Osteoblast (primary cell): ENCODE data around the gene TMEM196. TPM values are rescaled to one million over a fixed set of nuclear protein-coding genes. Genes with fewer than 3 reads are reported as not detected.

Experiments used
- DNase-seq: peaks from one replicate; pipeline ENCODE4 v3.0.0; 2011; ENCODE audit warnings: low spot score, mixed read lengths; ENCODE audit not compliant: insufficient read length; ENCODE audit errors: missing footprints
- H2AFZ ChIP-seq: 2 replicates; pipeline ENCODE4 v1.6.0; 2011; ENCODE audit warnings: mild to moderate bottlenecking, low read length
- H3K27ac ChIP-seq: 2 replicates; pipeline ENCODE4 v1.5.1; 2011; ENCODE audit warnings: mild to moderate bottlenecking, low read depth, low read length, moderate library complexity
- H3K27me3 ChIP-seq: 2 replicates; pipeline ENCODE4 v1.6.0; 2012; ENCODE audit warnings: mild to moderate bottlenecking, control low read depth, inconsistent platforms, low read length, moderate library complexity; ENCODE audit not compliant: insufficient read depth
- H3K36me3 ChIP-seq: 2 replicates; pipeline ENCODE4 v1.5.1; 2011; ENCODE audit warnings: mild to moderate bottlenecking, low read length, control low read depth, moderate library complexity; ENCODE audit not compliant: insufficient read depth
- H3K4me1 ChIP-seq: 2 replicates; pipeline ENCODE4 v1.5.1; 2011; ENCODE audit warnings: mild to moderate bottlenecking, low read length, control low read depth, moderate library complexity; ENCODE audit not compliant: insufficient read depth
- H3K4me2 ChIP-seq: 2 replicates; pipeline ENCODE4 v1.6.0; 2011; ENCODE audit warnings: mild to moderate bottlenecking, low read length; ENCODE audit not compliant: insufficient read depth
- H3K4me3 ChIP-seq: fragments of 200-600 bp; sonication (generic); 3 replicates; pipeline ENCODE4 v1.5.1; 2012; ENCODE audit warnings: mild to moderate bottlenecking, low read length, inconsistent platforms; ENCODE audit not compliant: insufficient read depth
- H3K79me2 ChIP-seq: 2 replicates; pipeline ENCODE4 v1.6.0; 2012; ENCODE audit warnings: mild to moderate bottlenecking, low read length, control low read depth, inconsistent platforms; ENCODE audit not compliant: insufficient read depth
- H3K9me3 ChIP-seq: 2 replicates; pipeline ENCODE4 v1.5.1; 2011; ENCODE audit warnings: low read depth, low read length, control low read depth
- H4K20me1 ChIP-seq: 2 replicates; pipeline ENCODE4 v1.6.0; 2012; ENCODE audit warnings: mild to moderate bottlenecking, low read length, control low read depth; ENCODE audit not compliant: insufficient read depth
- total RNA-seq: library from RNA; depleted of rRNA; stranded (reverse); fragments of >200 nt; gene quantifications from 2 replicates; pipeline ENCODE4 v1.2.3, GENCODE V29; 2012
- TF ChIP-seq, protein P1 (sequence below): IDR thresholded peaks from 2 replicates; pipeline ENCODE4 v1.5.1; 2011; ENCODE audit warnings: mild to moderate bottlenecking, low read depth, low read length, moderate library complexity; ENCODE audit errors: extremely low read depth

Gene TMEM196
- total RNA-seq, 1 donor, result not detected

DNA sequence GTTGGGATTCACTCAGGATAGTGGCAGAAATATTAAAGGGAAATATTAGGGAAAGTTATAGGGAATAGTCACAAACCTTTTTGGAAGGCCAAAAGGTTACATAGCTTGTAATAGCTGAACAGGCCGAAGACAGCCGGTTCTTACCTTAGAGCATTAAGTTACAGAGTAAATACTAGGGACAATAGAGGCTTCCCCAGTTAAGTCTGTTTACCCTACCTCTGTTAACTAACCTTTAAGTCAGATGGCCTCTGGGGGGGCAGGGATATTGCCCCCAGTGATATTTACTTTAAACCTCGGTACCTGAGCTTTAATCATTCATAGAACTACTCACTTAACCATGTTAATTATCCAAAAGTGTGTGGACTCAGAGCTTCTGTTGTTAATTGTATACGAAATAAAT is 71.9 kb downstream of the TMEM196 start:
- no peaks in the 10 kb centered on the region for H3K9me3 ChIP-seq
- no peaks in the 10 kb centered on the region for H4K20me1 ChIP-seq
- H3K79me2 ChIP-seq, result peaks cover 35% of the 10 kb centered on the region
- no peak overlapping the region for H3K4me3 ChIP-seq
- H3K36me3 ChIP-seq, result peaks cover 12% of the 10 kb centered on the region
- H3K4me1 ChIP-seq, result no peaks in the 10 kb centered on the region
- TF ChIP-seq, protein P1, sequence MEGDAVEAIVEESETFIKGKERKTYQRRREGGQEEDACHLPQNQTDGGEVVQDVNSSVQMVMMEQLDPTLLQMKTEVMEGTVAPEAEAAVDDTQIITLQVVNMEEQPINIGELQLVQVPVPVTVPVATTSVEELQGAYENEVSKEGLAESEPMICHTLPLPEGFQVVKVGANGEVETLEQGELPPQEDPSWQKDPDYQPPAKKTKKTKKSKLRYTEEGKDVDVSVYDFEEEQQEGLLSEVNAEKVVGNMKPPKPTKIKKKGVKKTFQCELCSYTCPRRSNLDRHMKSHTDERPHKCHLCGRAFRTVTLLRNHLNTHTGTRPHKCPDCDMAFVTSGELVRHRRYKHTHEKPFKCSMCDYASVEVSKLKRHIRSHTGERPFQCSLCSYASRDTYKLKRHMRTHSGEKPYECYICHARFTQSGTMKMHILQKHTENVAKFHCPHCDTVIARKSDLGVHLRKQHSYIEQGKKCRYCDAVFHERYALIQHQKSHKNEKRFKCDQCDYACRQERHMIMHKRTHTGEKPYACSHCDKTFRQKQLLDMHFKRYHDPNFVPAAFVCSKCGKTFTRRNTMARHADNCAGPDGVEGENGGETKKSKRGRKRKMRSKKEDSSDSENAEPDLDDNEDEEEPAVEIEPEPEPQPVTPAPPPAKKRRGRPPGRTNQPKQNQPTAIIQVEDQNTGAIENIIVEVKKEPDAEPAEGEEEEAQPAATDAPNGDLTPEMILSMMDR, result no peak
- H3K27me3 ChIP-seq, result no peaks in the 10 kb centered on the region
- H2AFZ ChIP-seq, result no peak overlapping the region
- no peak for DNase-seq
- no peak overlapping the region for H3K4me2 ChIP-seq
- H3K27ac ChIP-seq, result no peak overlapping the region

DNA sequence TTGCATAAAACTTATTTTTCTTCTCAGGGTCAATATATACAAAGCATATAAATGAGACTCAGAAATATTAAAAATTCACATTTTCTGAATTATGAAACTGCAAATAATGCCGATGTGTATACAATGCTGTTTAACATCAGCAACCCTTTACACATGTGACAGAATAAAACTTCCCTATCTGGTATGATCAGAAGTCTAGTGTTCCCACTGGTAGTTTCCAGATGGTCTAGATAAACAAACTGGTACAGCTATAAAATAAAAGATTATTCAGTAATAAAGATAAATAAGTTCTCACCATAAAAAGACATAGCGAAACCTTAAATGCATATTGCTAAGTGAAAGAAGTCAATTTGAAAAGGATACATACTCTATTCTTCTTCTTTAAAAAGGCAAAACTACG is 72.5 kb downstream of the TMEM196 start:
- TF ChIP-seq, protein P1, result no peak
- no peaks in the 10 kb centered on the region for H3K27me3 ChIP-seq
- H3K9me3 ChIP-seq, result no peaks in the 10 kb centered on the region
- no peak overlapping the region for H2AFZ ChIP-seq
- no peak overlapping the region for H3K27ac ChIP-seq
- no peak overlapping the region for H3K4me2 ChIP-seq
- H3K4me1 ChIP-seq, result no peaks in the 10 kb centered on the region
- DNase-seq, result no peak
- peaks cover 12% of the 10 kb centered on the region for H3K36me3 ChIP-seq
- H3K79me2 ChIP-seq, result peaks cover 30% of the 10 kb centered on the region
- no peaks in the 10 kb centered on the region for H4K20me1 ChIP-seq
- H3K4me3 ChIP-seq, result no peak overlapping the region

DNA sequence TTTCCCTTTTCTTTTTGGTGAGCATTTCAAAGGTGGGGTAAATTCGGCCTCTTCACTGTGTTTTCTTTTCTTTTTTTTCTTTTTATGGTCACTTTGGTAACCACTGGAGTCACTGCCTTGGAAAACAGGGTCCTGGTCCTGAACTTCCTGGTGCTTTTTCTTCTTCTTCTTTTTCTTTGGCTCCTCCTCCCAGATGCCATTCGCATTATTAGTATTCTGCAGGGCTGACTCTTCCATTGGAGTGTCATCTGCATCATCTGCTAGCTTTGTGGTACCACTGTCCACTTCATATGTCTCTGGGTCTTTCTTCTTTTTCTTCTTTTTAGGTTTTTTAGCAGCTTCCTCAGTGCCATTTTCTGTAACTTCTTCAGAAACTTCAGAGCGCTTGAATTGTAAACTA is 75.1 kb downstream of the TMEM196 start:
- TF ChIP-seq, protein P1, result no peak

DNA sequence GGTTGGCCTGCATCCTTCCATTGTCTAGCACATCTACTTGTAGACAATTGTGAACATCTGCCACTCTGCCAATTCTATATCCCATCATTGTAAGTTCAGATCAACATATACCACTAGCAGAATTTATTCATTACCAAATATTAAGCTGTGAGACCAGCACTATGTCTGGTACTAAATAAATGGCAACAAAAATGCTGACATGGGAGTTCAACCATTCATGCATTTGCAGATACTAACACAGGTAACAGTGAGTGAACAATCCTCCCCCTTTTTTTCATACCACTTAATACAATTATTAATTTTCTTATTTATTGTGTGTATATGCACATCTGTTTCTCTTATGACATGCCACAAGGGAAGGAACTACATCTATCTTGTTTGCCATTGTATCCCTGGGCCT is 76.5 kb downstream of the TMEM196 start:
- no peaks in the 10 kb centered on the region for H3K4me1 ChIP-seq
- H3K36me3 ChIP-seq, result peaks cover 5% of the 10 kb centered on the region
- TF ChIP-seq, protein P1, result no peak
- no peak overlapping the region for H3K27ac ChIP-seq
- no peak overlapping the region for H3K4me2 ChIP-seq
- H3K4me3 ChIP-seq, result no peak overlapping the region
- peaks cover 5% of the 10 kb centered on the region for H3K79me2 ChIP-seq
- H4K20me1 ChIP-seq, result no peaks in the 10 kb centered on the region
- no peak for DNase-seq
- no peaks in the 10 kb centered on the region for H3K27me3 ChIP-seq
- H2AFZ ChIP-seq, result no peak overlapping the region
- H3K9me3 ChIP-seq, result no peaks in the 10 kb centered on the region

More for the DNA sequence above, 75.1 kb downstream of the TMEM196 start:
- H3K79me2 ChIP-seq, result peaks cover 9% of the 10 kb centered on the region
- H3K27ac ChIP-seq, result no peak overlapping the region
- H3K27me3 ChIP-seq, result no peaks in the 10 kb centered on the region
- peaks cover 9% of the 10 kb centered on the region for H3K36me3 ChIP-seq
- H4K20me1 ChIP-seq, result no peaks in the 10 kb centered on the region
- DNase-seq, result no peak
- no peaks in the 10 kb centered on the region for H3K4me1 ChIP-seq
- no peak overlapping the region for H3K4me2 ChIP-seq
- no peak overlapping the region for H2AFZ ChIP-seq
- H3K9me3 ChIP-seq, result no peaks in the 10 kb centered on the region
- H3K4me3 ChIP-seq, result no peak overlapping the region
